ENCODE data around the gene CTSS.

GRCh38 chr1:150789396-150789795, 23.8 kb upstream of the CTSS start:
- no peak for TF ChIP-seq CSDC2 (CRISPR knock-in tag; IDR thresholded peaks at IDR 0.05)
- no peak for TF ChIP-seq RARB (CRISPR knock-in tag; IDR thresholded peaks at IDR 0.05)
- no peak for TF ChIP-seq ISL1 (CRISPR knock-in tag; IDR thresholded peaks at IDR 0.05)
- no peak for TF ChIP-seq ZFP3 (CRISPR knock-in tag; IDR thresholded peaks at IDR 0.05)
- no peak for TF ChIP-seq ZNF565 (CRISPR knock-in tag; conservative IDR thresholded peaks at IDR 0.05; ENCODE audit: low read depth)
- no peak for TF ChIP-seq ZNF8 (CRISPR knock-in tag; IDR thresholded peaks at IDR 0.05)
- no peak for TF ChIP-seq CREB5 (CRISPR knock-in tag; IDR thresholded peaks at IDR 0.05; ENCODE audit: low read depth)
- no peak for TF ChIP-seq ZFP30 (CRISPR knock-in tag; IDR thresholded peaks at IDR 0.05)
- TF ChIP-seq TCF4 (CRISPR knock-in tag; IDR thresholded peaks at IDR 0.05; ENCODE audit: borderline replicate concordance): no peak
- no peak for TF ChIP-seq TSHZ2 (CRISPR knock-in tag; IDR thresholded peaks at IDR 0.05)
- no peak for TF ChIP-seq PATZ1 (CRISPR knock-in tag; IDR thresholded peaks at IDR 0.05; ENCODE audit: borderline replicate concordance)

Data from SK-N-SH treated with all-trans-retinoic acid at 6 μM for 48 hours (cell line).